GM18499 (cell line): Measurements from ENCODE around the gene CD200R1L.
A peak's percentile ranks its signal among the peaks of the same experiment; 100 is the strongest.
"Not testable (repeated sequence)": the region's sequence is repeated elsewhere in the genome, so short reads cannot be mapped to it uniquely, and the experiment has no call there.

Experiments
- ATAC-seq: cut with Tn5 transposase; IDR thresholded peaks from one replicate; pipeline ENCODE4 v1.9.1; 2021; ENCODE audit warnings: moderate number of reproducible peaks; ENCODE audit not compliant: insufficient read depth, unreplicated experiment

CD200R1L gene

GRCh38 chr3:112846764-112847163 lies at the start of gene CD200R1L:
Gene CD200R1L (minus strand): TSS chr3:112846864. CDS start chr3:112829367, 17,497 bp downstream.
- ATAC-seq, result no peak

DNA sequence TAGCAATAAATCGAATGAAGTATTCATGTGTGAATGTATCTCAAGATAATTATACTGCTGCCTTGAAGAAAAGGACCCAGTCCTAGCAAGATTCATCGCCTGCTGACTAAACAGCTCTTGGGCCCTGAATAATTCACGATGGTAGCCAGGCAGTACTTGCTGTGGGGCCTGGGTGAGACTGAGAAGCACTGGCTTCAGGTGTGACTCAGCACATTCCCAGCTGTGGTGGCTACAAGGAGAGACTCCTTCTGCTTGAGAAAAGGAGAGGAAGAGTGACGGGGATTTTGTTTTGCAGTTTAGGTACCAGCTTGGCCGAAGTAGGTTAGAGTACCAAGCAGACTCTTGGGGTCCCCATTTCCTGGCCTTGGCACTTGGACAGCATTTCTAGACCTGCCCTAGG lies 47.6 kb upstream of the CD200R1L start:
- no peak for ATAC-seq

DNA sequence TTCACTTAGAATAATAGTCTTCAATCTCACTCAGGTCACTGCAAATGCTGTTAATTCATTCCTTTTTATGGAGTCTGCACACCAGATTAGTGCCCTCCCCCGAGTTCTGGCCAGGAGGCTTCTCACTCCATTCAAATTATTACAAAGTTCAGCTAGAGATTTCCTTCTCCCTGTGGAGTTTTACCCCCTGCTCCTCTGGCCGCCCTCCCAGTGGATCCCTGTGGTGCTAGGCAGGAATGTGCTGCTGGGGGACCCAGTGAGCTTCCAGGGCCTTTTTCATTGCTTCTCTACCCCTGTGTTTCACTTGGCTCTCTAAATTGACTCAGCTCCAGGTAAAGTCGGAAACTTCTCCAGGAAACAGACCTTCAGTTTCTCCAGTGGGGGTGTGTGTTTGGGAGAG lies 42.7 kb upstream of the CD200R1L start:
- ATAC-seq, result no peak

- no peak for ATAC-seq
Observed at GRCh38 chr3:112888381-112889085, 41.9 kb upstream of the CD200R1L start.

GRCh38 chr3:112884678-112885290 lies 38.1 kb upstream of the CD200R1L start:
- no peak for ATAC-seq

DNA sequence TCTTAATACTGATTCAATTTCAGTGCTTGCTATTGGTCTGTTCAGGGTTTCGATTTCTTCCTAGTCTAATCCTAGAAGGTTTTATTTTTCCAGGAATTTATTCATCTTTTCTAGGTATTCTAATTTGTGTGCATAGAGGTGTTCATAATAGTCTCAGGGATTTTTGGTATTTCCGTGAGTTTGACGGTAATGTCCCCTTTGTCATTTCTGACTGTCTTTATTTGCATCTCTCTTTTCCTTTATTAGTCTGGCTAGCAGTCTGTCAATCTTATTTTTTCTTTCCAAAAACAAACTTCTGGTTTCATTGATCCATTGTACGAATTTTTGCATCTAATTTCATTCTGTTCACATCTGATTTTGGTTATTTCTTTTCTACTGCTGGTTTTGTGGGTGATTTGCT lies 35.2 kb upstream of the CD200R1L start:
- ATAC-seq, result no peak

- ATAC-seq, result no peak
Observed at GRCh38 chr3:112875561-112875960, 28.9 kb upstream of the CD200R1L start.

DNA sequence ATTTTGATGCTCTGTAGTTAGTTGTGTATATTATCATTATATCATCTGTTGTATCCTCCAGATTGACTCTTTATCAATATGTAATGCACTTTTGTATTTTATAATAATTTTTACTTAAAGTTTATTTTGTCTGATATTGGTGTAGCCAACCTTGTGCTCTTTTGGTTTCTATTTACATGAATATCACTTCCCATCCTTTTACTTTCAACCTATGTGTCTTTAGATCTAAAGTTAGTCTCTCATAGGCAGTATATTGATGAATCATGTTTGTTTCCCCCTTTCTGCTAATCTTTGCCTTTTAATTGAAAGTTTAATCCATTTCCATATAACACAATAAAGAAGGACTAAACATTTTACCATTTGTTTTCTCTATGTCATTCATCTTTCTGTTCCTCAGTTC lies 28.1 kb upstream of the CD200R1L start:
- peak; percentile 42 for ATAC-seq

- ATAC-seq, result peak; percentile 57
Observed at GRCh38 chr3:112873632-112874031, 27.0 kb upstream of the CD200R1L start.

DNA sequence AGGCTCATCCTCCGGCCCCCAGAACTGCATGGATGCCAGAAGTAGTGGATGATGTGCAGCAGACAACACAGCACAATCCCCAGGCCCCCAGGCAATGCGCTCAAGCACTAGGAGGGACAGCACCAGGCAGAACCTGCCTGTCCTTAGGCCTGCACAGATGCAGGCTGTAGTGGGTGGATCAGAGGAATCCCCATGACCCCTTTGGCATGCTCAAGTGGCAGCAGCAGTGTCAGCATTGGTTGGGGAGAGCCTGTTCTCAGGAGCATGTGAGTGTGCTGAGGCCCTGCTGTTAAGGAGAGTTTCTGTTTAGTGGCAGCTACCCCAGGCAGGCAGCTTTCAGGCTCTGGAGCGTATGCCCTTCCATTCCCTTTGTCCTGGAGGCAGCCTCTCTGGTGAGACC lies 25.1 kb upstream of the CD200R1L start:
- ATAC-seq, result no peak

DNA sequence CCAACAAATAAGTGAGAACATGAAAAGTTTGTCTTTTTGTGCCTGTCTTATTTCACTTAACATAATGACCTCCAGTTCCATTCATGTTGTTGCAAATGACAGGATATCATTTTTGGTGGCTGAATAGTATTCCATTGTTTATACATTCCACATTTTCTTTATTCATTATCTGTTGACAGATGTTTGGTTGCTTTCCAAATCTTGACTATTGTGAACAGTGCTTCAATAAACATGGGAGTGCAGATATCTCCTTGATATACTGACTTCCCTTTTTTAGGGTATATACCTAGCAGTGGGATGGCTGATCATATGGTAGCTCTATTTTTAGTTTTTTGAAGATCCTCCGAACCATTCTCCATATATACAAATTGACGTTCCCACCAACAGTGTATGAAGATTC lies 19.1 kb upstream of the CD200R1L start:
- no peak for ATAC-seq

DNA sequence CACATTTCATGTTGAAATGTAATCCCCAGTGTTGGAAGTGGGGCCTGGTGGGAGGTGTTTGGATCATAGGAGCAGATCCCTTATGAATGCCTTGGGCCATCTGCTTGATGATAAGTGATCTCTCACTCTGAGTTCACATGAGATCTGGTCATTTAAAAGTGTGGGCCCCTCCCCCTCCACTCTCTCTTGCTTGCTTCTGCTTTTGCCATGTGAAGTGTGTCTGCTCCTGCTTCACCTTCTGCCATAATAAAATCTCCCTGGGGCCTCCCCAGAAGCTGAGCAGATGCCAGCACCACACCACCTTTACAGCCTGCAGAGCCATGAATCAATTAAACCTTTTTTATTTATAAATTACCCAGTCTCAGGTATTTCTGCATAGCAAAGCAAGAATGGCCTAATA lies 14.2 kb upstream of the CD200R1L start:
- ATAC-seq, result no peak

GRCh38 chr3:112858410-112859069 lies 11.9 kb upstream of the CD200R1L start:
- no peak for ATAC-seq

DNA sequence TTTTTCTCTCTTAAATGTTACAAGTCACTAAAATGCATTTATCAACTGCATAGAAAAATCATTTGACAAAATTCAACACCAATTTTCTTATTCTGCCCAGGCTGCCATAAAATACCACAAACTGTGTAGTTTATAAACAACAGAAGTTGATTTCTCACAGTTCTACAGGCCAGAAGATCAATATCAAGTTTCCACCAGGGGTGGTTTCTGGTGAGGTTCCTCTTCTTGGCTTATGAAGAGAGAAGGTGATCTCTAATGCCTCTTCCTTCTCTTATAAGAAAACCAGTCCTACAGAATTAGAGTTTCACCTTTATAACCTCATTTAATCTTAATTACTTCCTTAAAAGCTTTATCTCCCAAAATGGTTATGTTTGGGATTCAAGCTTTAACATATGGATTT lies 10.9 kb upstream of the CD200R1L start:
- no peak for ATAC-seq

DNA sequence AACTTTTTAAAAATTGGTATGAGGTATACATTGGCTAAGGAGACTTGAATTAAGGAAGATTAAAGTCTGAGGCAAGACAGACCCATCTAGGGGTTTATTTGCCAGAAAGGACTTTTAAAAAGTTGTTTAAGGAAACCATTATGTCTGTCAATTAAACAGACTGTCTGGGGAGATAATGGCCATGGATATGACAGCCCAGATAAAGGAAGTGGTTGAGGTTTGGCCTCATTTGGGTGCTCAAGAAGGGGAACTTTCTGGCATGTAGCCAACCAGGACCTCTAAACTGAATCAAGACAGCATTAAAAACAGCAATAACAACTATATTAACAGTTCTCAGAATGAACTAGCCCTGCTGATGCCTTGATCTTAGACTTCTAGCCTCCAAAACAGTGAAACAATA lies 9.9 kb upstream of the CD200R1L start:
- no peak for ATAC-seq

- no peak for ATAC-seq
Observed at GRCh38 chr3:112855883-112856282, 9.2 kb upstream of the CD200R1L start.

DNA sequence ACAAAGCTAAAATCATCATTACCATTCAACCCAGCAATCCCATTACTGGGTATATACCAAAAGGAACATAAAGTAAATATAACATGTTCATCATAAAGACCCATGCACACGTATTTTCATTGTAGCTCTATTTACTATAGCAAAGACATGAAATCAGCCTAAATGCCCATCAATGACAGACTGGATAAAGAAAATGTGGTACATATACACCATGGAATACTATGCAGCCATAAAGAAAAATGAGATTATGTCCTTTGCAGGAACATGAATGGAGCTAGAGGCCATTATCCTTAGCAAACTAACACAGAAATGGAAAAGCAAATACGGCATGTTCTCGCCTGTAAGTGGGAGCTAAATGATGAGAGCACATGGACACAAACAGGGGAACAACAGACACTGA lies 8.4 kb upstream of the CD200R1L start:
- not testable (repeated sequence) for ATAC-seq

DNA sequence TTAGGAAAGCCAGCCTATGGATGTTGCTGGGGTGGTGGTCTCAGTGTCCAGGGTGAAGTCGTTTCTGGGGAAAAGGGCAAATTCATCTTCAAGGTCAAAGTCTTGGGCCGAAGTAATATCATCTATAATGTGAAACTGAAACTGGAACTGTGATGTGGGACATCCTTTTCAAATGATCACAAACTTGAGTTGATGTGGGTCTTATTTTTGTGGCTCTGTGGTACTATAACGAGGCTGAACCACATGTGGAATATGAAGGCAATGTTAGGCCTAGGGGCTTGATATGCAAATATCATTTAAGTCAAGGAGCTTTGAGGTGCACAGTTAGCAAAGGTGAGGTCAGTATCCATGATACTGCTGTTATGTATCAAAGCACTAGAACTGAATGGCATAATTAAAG lies 1.5 kb upstream of the CD200R1L start:
- ATAC-seq, result no peak

DNA sequence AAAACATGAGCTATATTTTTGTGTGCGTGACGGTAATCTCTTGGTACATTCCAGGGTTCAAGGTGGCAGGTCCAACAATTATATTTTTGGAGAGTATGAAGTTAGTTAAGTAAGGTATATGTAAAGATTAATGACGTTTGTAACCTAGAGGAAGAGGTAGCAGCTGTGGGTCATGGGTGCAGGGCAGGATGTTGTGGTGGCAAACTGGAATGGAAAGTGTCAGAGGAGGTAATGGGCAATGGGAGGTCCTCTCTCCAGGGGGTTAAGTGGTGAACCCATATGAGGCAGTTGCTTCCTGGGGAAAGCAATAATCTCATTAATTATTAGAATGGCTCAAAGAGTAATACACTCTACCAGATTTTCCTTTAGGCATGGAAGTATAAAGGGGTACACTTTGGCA lies 1.0 kb upstream of the CD200R1L start:
- no peak for ATAC-seq

DNA sequence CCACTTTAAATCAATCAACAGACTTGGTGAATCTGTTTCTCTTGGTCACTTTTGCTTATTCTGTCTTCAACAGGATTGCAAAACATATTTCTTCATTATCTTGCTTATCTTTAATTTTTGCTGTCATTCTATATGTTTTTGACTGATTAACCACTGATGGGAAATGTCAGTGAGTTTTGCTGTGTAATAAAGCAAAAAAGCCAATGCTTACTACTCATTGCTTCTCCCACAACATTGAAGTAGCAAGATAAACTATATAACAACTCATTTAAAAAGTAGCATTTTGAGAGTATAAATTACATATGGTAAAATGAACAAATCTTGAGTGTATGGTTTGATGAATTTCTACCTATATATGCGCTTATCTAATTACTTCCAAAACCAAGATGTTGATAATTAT lies 892 bp downstream of the CD200R1L start:
- ATAC-seq, result no peak

DNA sequence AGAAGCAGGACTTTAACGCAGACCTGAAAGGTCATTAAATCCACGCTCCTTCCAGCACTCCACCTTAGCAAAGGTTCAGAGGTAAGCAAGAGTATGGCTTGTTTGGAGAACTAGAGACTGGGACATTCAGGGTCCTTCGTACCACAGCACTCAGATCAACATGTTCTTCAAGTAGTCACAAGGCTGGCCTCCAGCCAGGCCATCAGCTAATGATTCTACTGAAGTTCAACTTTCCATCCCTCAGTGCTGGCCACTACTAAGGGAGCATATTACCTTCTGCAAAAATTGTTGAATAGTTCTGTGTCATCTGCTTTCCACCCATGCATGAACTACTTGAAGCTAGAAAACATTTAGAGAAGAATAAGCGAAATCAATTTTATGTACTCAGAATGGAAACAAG lies 17.6 kb downstream of the CD200R1L start:
- no peak for ATAC-seq
